ENCODE results near the gene EMILIN2.

DNA sequence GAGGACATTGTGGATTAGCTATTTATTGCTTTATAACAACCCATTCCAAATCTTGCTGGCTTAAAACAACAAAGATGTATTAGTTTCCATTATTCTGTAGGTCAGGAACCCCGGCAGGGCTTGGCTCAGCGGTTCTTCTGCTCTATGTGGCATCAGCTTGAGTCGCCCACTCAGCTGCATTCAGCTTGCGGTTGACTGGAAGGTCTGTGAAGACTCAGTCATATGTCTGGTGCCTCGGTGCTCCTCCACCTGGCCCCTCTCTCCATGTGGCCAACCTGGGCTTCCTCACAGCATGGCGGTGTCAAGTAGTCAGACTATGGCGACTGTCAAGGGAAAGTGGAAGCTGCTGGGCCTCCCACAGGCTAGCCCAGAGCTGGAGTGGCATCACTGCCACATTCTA lies 48.6 kb downstream of the EMILIN2 start:
- TF ChIP-seq, protein P1, sequence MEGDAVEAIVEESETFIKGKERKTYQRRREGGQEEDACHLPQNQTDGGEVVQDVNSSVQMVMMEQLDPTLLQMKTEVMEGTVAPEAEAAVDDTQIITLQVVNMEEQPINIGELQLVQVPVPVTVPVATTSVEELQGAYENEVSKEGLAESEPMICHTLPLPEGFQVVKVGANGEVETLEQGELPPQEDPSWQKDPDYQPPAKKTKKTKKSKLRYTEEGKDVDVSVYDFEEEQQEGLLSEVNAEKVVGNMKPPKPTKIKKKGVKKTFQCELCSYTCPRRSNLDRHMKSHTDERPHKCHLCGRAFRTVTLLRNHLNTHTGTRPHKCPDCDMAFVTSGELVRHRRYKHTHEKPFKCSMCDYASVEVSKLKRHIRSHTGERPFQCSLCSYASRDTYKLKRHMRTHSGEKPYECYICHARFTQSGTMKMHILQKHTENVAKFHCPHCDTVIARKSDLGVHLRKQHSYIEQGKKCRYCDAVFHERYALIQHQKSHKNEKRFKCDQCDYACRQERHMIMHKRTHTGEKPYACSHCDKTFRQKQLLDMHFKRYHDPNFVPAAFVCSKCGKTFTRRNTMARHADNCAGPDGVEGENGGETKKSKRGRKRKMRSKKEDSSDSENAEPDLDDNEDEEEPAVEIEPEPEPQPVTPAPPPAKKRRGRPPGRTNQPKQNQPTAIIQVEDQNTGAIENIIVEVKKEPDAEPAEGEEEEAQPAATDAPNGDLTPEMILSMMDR (IDR thresholded peaks at IDR 0.05) = no peak
- TF ChIP-seq POLR2A (IDR thresholded peaks at IDR 0.05) = no peak
- TF ChIP-seq POLR2AphosphoS5 (IDR thresholded peaks at IDR 0.05) = no peak
